Iris pigment epithelial cell (primary cell): Measurements from ENCODE around the gene AQP1.

ENCODE experiments used
- DNase-seq: peaks from one replicate; pipeline ENCODE4 v3.0.0-alpha.2; 2011; ENCODE audit warnings: low read depth

Gene AQP1

DNA sequence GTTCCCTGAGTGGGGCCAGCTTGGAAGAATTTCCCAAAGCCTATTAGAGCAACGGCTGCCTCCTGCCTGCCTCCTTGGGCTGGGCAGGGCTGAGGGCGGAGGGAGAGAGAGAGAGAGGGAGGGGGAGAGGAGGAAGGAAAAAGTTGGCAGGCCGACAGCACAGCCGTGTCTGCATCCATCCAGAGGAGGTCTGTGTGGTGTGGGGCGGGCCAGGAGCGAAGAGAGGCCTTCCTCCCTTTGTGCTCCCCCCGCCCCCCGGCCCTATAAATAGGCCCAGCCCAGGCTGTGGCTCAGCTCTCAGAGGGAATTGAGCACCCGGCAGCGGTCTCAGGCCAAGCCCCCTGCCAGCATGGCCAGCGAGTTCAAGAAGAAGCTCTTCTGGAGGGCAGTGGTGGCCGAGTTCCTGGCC is at the start of gene AQP1:
Gene AQP1 (plus strand): TSS at position 293 of the 409 bp plus-strand sequence. CDS start 57 bp downstream, at position 350.
- DNase-seq, result no peak

DNA sequence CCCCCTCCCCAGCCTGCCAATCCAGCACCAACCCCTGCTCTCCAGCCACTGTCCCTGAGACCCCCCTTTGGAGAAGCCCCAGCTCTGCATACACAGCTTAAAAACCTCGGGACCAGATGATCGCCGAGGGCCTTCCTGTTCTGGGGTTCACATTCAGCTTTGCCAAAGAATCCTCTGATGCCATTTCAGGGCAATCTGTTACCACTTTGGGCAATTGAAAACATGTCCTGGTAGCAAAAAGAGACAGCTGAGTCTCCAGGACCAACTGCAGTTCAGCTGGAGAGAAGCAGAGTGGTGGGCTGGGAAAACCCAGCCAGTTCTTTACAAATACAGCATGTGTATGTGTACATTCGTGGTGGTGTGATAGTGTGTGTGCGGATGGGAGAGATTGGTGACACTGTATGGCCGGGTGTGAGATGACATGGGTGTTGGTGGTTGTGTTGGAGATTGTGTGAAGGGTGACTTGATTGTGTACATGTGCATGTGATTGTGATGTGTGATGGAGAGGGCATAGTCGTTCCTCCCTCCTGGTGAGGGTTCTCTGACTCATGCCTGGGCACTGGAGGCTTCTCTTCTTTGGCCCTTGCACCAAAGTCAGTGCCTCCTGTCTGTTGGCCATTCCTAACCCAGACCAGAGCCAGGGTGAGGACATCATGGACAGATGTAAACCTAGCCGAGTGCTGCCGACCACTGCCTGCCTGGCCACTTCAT is 48.5 kb upstream of the AQP1 start:
- DNase-seq, result no peak

DNA sequence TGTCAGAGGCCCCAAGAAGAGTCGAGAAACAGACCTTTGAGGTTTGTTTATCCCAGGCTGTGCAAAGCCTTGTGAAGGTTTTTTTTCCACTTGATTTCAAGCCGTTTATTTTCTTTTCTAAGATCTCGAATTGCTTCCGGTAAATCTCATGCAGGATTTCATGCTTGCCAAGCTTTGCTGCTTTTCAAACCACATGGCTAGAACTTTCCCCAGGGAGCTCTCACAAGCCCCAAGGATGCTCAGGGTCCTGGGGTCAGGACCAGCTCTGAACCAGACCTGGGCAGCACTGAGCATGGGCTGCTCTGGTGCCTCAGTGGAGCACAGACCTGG is 48.0 kb upstream of the AQP1 start:
- DNase-seq, result peak; percentile 55

DNA sequence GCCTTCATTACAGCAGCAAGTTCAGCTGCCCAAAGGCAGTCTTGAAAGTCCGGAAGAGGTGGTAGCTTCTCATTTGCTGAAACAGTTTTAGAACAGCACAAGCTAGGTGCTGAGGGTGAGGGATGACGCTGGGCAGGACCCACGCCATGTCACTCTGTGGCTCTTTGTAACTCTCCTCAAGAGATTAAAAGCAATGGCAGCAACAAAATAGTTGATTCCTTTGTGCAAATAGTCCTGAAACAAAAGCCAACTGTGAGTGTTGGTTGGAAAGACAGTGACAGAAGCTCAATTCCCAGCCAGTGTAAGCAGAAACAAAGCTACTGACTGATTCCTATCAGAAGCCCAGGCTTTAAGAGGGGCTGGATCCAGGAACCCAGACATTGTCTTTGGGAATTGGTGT is 47.6 kb upstream of the AQP1 start:
- DNase-seq, result no peak

DNA sequence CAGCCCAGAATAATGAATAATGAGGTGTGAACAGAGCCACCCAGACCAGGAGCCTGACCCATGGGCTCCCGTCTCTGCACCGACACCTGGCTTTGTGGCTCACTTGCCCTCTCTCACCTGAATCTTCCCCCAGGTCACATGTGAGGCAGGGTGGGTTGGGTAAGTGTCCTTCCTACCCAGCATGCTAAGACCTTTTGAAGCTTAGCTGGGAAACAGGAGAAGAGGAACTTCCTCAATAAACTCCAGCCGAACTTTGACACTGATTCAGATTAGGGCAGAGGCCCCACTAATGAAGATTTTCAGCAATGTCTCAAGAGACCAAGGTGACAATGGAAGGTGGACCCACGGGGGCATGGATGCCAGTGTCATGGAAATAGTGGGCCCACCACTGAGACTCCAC is 46.6 kb upstream of the AQP1 start:
- DNase-seq, result no peak

DNA sequence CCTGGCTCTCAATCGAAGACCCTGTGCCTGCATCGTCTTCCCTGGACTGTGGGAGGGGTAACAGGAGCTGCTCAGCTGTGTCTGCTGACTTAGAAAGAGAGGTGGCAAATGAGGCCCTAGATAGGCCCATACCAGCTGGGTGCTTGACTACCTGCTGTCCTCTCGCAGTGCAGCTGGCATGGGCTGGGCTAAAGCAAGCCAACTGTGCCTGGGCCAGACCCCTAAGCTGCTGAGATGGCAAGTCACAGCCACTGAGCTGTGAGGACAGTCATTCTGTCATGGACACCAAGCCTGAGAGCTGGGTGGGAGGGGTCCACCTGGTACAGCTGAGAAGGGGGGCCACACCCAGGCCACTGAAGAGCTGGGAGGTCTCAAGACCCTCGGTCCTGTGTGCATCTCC is 45.8 kb upstream of the AQP1 start:
- DNase-seq, result no peak

DNA sequence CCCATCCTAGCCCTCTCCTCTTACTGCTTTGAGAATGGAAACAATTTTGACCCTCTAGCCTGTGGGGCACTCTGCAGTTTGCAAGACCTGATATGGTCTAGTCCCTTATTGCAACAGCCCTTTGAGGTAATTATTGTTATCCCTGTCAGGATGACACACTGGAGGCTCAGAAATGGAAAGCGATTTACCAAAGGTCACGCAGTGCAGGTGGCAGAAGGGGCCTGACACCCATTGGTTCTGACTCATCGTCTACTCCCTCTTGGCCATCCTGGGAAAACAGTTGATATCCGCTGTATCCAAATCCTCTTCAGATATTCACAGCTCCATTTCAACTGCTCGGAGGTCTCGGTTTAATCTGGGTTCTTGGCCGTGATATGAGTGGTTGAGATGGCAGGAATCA is 44.7 kb upstream of the AQP1 start:
- no peak for DNase-seq

DNA sequence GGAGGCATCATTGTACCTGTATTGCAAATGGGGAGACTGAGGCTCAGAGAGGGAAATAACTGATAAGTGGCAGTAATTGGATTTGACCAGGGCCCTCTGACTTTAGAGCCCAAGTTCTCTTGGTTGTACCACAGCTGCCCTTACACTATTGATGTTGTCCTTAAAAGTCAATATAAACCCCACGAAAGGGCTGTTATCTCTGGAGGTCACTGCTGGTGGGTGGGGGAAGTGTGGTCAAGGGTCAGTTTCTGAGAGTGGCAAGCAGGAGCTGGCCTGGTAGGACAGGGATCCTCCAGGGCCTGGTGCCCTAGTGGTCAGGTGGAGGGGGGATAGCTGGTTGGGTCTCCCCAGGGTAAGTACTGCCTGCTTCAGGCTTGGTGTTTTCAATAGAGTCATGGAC is 44.2 kb upstream of the AQP1 start:
- no peak for DNase-seq

DNA sequence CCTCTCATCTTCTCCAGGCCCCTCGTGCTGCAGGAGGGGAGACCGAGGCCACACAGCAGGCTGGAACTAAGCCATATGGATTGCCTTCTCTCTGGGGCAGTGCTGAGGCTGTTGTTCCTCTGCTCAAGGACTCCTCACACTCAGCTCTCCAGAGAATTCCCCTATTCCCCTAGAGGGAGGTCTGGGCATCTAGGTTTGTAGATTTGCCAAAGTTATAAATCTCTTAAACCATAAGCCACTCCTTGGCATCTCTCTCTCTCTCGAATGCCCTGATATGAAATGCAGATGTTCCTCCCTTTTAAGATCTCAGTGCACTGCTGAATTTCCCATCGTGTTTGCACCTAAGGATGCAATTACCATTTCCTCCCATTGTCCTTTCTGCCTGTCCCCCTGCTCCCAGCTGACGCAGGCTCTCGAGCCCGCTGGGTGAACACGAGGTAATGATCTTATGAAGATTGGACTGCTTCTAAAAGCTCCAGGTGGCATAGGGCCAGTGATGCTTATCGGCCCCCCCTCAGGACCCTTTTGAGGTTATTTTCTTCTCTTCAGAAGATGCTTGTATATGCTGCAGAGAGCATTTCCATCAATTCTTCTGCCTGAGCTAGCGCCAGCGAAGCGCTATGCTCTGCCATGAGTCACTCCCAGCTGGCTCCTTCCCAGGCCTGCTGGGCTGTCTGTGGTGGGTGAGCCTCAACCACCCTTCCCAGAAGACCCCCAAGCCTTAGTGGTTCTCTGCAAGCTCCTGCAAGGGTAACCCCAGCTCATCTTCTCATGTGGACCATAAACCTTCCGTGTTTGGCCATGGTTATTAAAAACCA is 41.6 kb upstream of the AQP1 start:
- DNase-seq, result peak; percentile 23

DNA sequence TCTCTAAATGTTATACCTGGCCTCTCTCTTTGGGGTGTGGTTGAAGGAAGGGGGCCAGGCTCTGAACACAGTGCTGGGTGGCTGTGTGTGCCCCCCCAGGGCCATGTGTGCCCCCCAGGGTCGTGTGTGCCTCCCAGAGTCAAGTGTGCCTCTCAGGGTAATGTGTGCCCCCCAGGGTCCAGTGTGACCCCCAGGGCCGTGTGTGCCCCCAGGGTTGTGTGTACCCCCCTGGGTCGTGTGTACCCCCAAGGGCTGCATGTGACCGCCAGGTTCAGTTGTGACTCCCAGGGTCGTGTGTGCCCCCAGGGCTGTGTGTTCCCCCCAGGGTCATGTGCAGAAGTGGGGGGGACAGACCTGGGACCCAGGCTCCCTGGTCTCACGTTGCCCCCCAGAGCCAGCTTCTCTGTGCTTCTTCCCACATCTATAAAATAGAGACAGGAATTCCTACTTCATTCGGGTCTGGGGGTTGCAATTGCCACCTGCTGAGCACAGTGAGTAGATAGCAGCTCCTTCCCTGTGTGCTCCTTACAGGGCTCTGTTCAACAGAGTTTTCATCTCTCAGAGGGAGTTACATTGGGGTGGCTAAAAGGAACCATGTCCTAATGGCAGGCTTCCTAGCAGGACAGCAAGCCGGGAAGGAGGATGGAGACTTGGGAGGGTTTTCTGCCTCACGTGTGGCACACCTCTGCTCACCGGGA is 40.7 kb upstream of the AQP1 start:
- DNase-seq, result no peak

DNA sequence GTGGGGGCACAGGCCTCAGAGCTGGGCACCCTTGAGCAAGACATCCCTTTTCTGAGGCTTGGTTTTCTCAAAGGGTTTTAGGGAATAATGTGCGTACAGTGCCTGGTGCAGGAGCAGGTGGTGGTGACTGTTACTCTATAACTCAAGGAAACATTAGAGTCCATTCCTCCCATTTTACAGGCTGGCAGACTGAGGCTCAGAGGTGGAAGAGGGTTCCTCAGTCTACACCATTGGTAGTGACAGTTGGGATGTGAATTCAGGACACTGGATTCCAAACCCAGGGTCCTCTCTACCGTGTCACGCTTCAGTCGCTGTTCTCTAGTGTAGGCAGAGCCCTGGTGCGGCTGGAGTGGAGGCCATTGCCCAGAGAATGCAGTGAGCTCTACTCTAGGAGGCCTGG is 40.0 kb upstream of the AQP1 start:
- DNase-seq, result no peak

DNA sequence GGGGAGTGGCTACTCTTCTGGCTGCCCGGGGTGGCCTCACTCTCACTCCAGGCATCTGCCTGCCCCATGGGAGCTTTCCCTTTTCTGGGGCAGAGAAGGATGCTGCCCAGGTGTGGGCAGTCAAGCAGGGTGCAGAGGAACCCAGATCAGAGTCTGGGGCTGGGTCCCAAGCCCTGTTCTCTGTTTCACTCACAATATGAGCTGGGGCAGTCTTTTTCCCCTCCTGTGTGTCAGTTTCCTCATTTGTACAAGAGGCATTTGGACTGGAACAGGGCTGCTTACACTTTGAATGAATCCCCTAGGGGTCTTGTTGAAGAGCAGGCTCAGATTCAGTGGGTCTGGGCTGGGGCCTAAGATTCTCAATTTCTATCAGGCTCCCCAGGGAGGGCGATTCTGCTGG is 38.4 kb upstream of the AQP1 start:
- no peak for DNase-seq

DNA sequence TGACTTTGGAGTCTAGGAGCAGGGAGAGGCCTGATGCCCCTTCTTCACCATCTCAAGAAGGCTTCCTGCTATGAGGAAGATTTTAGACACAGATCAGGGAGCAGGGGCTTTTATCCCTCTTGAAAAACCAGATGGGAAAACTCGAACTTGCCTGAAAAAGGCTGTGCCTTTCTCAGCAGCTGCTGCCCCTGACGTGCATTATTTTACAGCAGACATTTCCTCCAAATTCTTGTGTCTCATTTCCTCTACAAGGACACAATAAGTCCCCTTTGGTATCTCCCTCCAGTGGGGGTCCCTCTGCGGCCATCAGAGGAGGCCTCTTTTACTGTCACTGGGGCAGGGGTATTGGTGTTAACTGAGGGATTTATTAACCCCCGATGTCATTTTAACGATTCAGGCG is 38.0 kb upstream of the AQP1 start:
- no peak for DNase-seq

DNA sequence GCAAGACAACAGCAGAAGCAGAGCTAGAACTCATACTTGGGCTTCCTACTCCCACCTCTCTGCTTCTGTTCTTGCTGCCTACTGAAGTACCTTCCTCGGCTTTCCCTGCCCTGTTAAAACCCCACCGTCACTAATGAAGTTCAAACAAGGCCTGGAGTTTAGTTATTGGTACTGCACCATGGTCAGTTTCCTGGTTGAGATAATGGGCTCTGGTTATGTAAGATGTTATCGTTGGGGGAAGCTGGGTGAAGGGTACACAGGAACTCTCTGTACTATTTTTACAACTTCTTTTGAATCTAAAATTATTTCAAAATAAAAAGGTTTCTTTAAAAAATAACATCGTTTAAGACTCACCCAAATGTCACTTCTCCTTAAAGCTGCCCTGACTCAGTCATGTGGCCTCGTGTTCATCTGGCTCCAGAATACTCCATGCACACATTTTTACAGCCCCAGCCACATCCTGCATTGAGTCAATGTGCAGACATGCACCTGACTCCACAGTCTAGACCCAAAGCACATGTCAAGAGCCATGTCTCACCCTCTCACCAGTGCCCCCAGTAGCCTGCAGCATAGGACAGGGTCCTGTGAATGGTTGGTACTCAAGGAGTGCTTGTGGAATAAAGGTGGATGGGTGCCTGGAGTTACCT is 36.9 kb upstream of the AQP1 start:
- DNase-seq, result no peak

DNA sequence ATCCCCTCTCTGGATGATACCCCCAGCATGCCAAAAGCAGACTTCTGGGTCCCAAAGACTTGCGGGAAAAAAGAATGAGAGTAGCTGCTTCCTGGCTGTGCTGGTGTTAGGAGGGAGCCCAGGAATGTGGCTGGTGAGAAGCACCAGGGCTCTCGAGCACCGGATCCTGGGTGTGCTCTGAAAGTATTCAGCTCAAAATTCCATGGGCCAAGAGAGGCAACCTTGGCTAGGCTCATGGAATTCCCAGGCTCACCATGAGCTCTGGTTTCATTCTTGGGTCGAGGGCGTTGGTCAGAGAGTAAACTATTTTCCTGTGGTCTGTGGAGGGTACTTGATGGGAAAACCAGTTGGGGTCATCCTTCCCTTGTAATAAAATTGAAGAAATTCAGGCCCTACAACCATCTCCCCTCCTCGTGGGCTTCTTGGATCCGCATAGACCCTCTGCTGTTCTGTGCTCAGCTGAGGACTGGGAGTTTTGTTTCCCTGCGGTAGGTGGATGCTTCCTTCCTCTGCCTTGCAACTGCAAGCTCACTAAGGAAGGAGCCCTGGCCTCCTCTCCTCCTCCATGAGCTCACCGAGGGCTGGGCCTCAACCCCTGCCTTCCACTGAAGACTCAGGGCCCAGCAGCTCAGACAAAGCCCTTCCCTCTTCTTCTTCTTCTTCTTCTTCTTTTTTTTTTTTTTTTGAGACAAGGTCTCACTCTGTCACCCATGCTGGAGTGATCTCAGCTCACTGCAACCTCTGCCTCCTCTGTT is 34.5 kb upstream of the AQP1 start:
- no peak for DNase-seq

DNA sequence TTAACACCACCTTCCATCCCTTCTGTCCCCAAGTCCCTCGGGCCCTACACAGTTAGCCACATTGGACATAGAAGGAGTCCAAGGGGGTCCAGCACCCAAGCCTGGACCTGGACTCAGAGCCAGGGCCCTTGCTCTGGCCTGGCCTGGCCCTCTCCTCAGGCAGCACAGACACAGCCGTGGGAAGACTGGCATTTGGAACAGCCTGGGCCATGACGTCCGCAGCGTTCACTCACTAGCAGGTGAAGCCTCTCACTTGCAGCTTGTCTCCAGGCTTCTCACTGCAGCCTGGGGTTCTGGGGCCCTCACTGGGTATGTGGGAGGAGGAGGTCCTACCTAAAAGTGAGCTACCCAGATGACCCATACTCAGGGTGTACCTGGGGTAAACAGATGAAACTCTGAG is 33.7 kb upstream of the AQP1 start:
- DNase-seq, result no peak

DNA sequence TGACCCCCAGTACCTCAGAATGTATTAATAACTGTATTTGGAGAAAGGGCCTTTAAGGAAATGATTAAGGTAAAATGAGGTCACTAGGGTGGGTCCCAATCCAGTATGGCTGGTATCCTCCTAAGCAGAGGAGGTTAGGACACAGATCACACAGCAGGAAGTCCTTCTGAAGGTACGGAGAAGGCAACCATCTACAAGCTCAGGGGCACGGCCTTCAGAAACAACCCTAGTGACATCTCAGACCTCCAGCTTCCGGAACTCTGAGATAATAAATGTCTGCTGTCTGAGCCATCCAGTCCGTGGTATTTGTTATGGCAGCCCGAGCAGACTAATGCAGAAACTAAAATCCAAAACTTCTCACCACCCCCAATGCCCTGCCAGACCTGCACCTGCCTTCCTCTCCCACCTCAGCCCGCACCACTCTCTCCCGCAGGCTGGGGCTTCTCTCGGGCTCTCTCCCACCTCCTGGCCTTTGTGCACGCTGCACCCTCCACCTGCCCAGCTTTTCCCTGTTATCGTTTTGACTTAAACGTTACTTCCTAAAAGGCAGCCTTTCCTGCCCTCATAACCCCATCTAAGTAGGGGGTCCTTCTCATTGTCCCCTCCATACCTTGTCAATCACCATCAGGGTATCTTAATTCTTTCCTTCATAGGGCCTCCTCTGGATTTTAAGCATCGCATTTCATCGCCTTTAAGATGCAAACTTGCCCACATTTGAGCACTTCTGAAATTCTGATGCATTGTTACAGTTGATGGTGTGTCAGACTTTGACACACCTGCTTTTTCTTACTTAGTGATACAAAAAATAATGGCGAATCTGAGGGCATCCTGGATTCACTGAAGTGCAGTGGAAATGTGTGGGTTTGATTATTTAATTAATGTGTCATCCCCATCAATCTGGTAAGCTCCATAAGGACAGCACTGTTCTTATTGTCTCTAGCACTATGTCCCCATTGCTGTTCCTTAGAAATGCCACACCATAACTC is 32.2 kb upstream of the AQP1 start:
- DNase-seq, result no peak

DNA sequence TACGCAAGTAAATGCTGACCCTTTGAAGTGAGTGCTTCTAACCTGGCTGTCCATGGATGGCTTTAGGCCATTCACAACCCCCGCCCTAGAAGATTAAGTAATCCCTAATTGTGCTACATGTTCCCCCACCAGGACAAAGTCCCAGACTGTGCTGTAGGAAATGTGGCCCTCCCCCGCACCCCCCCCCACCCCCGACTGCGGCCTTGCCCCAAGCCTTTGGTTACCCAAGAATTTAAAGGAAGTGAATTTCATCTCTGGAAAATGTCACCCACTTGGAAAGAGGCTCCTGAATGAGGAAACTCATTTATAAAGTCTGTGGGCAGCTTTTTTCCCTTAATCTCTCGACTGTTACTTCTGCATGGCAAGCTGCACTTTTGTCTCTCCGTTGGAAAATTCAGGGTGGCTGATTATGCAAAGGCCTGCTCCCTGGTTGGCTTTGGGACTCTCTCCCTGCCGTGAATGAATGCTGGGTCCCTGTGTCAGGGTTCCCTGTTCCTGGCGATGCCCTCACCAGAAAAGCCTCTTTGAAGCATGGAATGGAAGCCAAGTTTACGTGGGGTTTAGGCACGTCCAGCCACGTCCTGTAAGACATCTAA is 31.4 kb upstream of the AQP1 start:
- no peak for DNase-seq

DNA sequence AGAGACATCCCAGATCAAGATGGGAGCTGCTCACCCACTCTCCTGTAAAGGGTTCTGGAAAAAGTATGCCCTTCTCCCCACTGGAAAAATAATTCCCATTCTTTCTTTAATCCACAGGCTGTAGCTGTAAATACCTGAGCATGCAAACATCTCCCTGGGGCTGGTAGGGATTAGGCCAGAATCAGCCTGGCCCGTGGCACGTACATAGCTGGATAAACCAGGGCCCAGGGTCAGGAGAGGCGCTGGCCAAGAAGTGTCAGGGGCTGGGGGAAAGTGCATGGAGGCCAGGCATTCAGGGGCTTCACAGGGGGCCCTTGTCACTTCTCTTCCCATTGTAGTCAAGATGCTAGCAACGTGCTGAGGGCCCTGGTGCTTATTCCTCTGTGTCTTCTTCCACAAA is 30.7 kb upstream of the AQP1 start:
- no peak for DNase-seq

DNA sequence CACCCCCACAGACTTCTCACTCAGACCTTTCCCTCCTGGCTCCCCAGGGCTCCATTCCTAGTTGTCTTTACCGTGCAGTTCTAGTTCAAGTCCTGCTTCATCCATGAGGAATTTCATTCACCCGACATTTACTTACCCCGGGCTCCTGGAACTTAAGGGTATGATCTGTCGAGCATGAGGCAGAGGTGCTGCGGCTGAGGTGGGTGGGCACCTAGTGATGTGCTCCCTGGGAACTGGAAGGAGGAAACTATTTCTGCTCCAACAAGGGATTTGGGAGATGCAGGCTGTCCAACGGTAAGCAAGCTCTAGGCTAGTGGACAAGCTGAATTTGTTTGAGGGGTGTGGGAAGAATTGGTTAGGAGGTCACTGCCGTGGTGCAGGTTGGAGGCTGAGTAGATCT is 30.2 kb upstream of the AQP1 start:
- DNase-seq, result no peak
